ENCODE results near the gene SIRPG.
"Not testable (repeated sequence)": the region's sequence is repeated elsewhere in the genome, so short reads cannot be mapped to it uniquely, and the experiment has no call there.

SIRPG gene

DNA sequence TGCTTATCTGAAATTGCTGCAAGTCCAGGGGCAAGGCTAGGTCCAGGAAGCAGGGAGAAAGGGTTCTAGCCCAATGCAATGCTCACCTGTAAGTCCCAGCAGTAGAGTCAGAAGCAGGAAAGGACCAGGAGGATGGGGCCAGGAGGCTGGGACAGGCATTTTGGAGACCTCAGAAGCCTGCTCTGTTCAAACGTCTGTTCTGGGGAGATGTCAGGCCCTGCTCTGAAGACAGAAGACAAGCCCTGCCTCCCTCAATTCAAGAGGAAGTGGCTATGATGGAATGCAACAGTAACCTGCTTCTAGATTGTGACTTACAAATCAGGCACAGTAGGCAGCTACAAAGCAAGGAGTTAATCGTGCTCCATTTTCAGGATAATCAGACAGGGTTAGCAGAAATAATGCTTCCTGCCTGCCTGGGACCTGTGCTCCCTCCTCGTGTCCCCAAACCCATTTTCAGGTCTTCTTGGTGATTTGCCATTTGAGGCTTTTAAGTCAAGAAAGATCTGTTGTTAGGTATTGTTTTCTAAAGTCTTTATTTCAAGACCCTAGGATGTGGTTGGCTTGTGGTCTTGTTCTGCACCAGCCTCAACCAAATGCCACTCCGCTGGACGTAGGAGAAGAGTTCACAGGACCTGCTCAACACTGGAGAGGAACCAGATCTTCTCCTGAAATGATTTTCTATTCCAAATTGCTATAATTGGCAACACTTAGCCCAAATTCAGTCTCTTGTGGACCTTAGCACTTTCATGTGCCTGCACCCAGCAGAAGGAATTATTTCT, at the start of gene SIRPG:
Gene SIRPG (minus strand): TSS at position 224 of the 779 bp plus-strand sequence. CDS start 65 bp downstream, at position 159.
- TF ChIP-seq ZNF354C (tag by site-specific recombination; IDR thresholded peaks at IDR 0.05; ENCODE audit: borderline replicate concordance, low read depth) (no peak), ZBTB21 (tag by site-specific recombination; IDR thresholded peaks at IDR 0.05) (no peak)
- Histone ChIP-seq H3K4me3 (ENCODE audit: low read depth, low read length) (no peak within 1 kb of the TSS), H3K9me3 (ENCODE audit: control insufficient read depth, insufficient read depth, low read depth, low read length) (no peaks in the 10 kb centered on the region), H3K4me1 (ENCODE audit: control insufficient read depth, insufficient read depth, low read length) (peaks cover 3% of the 10 kb centered on the region; the same call in 1 of the 2 replicates), H3K27ac (ENCODE audit: extremely low read depth, low read depth, low read length) (no peak within 1 kb of the TSS), H3K36me3 (ENCODE audit: control insufficient read depth in 2 of 2, insufficient read depth in 1 of 2, low read length in 2 of 2) (no peaks in the 10 kb centered on the region)
- CTCF ChIA-PET = no interaction called here
- POLR2A ChIA-PET = no interaction called here

DNA sequence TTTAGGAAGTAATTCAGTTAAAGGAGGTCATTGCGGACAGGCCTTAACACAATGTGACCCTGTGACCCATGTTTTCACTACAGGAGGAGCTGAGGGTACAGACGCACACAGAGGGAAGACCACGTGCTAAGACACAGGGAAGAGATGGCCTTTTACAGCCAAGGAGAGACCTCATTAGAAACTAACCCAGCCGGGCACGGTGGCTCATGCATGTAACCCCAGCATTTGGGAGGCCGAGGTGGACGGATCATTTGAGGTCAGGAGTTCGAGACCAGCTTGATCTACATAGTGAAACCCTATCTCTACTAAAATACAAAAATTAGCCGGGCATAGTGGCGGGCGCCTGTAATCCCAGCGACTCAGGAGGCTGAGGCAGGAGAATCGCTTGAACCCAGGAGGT, 49.3 kb upstream of the SIRPG start:
- CTCF ChIA-PET; H3K4me1 ChIP-seq (ENCODE audit: control insufficient read depth, insufficient read depth, low read length); H3K4me3 ChIP-seq (ENCODE audit: low read depth, low read length); H3K27ac ChIP-seq (ENCODE audit: extremely low read depth, low read depth, low read length); POLR2A ChIA-PET; H3K36me3 ChIP-seq (ENCODE audit: control insufficient read depth in 2 of 2, insufficient read depth in 1 of 2, low read length in 2 of 2); H3K9me3 ChIP-seq (ENCODE audit: control insufficient read depth, insufficient read depth, low read depth, low read length): not testable (repeated sequence)

GRCh38 chr20:1706079-1706478, 48.5 kb upstream of the SIRPG start:
- Histone ChIP-seq H3K4me1 (ENCODE audit: control insufficient read depth, insufficient read depth, low read length) (peaks cover 2% of the 10 kb centered on the region; the same call in 1 of the 2 replicates), H3K27ac (ENCODE audit: extremely low read depth, low read depth, low read length) (no peak overlapping the region), H3K4me3 (ENCODE audit: low read depth, low read length) (no peak overlapping the region), H3K36me3 (ENCODE audit: control insufficient read depth in 2 of 2, insufficient read depth in 1 of 2, low read length in 2 of 2) (no peaks in the 10 kb centered on the region), H3K9me3 (ENCODE audit: control insufficient read depth, insufficient read depth, low read depth, low read length) (no peaks in the 10 kb centered on the region; the same call in 1 of the 2 replicates)
- ChIA-PET POLR2A (interaction anchor here (0.5 kb wide), 1 partner anchor 71 kb away, joined by 3 read pairs; no protein-coding TSS in a partner anchor), CTCF (interaction anchor here (0.6 kb wide), 1 partner anchor 294 kb away, joined by 5 read pairs; no protein-coding TSS in a partner anchor)
- no peak for TF ChIP-seq ZNF398 (tag by site-specific recombination; IDR thresholded peaks at IDR 0.05)
- TF ChIP-seq ZBTB6 (tag by site-specific recombination; IDR thresholded peaks at IDR 0.05) = no peak
- TF ChIP-seq ZNF791 (tag by site-specific recombination; IDR thresholded peaks at IDR 0.05) = no peak
- TF ChIP-seq TCF7L2 (IDR thresholded peaks at IDR 0.05; ENCODE audit: borderline replicate concordance, low read depth, low read length) = no peak
- no peak for TF ChIP-seq ZNF112 (tag by site-specific recombination; IDR thresholded peaks at IDR 0.05)
- no peak for TF ChIP-seq ZNF530 (tag by site-specific recombination; IDR thresholded peaks at IDR 0.05; ENCODE audit: low read depth)
- TF ChIP-seq, protein P1, sequence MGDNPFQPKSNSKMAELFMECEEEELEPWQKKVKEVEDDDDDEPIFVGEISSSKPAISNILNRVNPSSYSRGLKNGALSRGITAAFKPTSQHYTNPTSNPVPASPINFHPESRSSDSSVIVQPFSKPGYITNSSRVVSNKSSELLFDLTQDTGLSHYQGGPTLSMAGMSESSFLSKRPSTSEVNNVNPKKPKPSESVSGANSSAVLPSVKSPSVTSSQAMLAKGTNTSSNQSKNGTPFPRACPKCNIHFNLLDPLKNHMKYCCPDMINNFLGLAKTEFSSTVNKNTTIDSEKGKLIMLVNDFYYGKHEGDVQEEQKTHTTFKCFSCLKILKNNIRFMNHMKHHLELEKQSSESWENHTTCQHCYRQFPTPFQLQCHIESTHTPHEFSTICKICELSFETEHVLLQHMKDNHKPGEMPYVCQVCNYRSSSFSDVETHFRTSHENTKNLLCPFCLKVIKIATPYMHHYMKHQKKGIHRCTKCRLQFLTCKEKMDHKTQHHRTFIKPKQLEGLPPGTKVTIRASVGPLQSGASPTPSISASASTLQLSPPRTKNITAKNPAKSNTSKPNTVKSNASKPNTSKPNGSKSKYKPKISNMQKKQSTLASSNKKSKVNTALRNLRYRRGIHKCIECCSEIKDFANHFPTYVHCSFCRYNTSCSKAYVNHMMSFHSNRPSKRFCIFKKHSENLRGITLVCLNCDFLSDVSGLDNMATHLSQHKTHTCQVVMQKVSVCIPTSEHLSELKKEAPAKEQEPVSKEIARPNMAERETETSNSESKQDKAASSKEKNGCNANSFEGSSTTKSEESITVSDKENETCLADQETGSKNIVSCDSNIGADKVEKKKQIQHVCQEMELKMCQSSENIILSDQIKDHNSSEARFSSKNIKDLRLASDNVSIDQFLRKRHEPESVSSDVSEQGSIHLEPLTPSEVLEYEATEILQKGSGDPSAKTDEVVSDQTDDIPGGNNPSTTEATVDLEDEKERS (tag by site-specific recombination; IDR thresholded peaks at IDR 0.05) = no peak
- no peak for TF ChIP-seq KLF8 (tag by site-specific recombination; IDR thresholded peaks at IDR 0.05)

- POLR2A ChIA-PET = no interaction called here
- CTCF ChIA-PET = interaction anchor here (0.7 kb wide), 1 partner anchor 208 kb away, joined by 3 read pairs; no protein-coding TSS in a partner anchor
- peaks cover 6% of the 10 kb centered on the region; the same call in 1 of the 2 replicates for H3K4me1 ChIP-seq (ENCODE audit: control insufficient read depth, insufficient read depth, low read length)
- H3K27ac ChIP-seq (ENCODE audit: extremely low read depth, low read depth, low read length) = no peak overlapping the region
- H3K9me3 ChIP-seq (ENCODE audit: control insufficient read depth, insufficient read depth, low read depth, low read length) = no peaks in the 10 kb centered on the region
- no peak overlapping the region for H3K4me3 ChIP-seq (ENCODE audit: low read depth, low read length)
- H3K36me3 ChIP-seq (ENCODE audit: control insufficient read depth in 2 of 2, insufficient read depth in 1 of 2, low read length in 2 of 2) = no peaks in the 10 kb centered on the region
- TF ChIP-seq MYNN (tag by site-specific recombination; IDR thresholded peaks at IDR 0.05; ENCODE audit: borderline replicate concordance) = no peak
- no peak for TF ChIP-seq ZNF354C (tag by site-specific recombination; IDR thresholded peaks at IDR 0.05; ENCODE audit: borderline replicate concordance, low read depth)
- TF ChIP-seq ZNF830 (tag by site-specific recombination; IDR thresholded peaks at IDR 0.05; ENCODE audit: low read depth) = no peak
- no peak for TF ChIP-seq ZNF843 (tag by site-specific recombination; IDR thresholded peaks at IDR 0.05)
- TF ChIP-seq PRDM4 (tag by site-specific recombination; IDR thresholded peaks at IDR 0.05) = no peak
- no peak for TF ChIP-seq ZIC2 (tag by site-specific recombination; IDR thresholded peaks at IDR 0.05)
- TF ChIP-seq ZNF202 (tag by site-specific recombination; IDR thresholded peaks at IDR 0.05; ENCODE audit: borderline replicate concordance) = no peak
These were observed 45.3 kb upstream of the SIRPG start for GRCh38 chr20:1702855-1703254.
